ACC112 (cell line): ENCODE measurements around the gene CDH22.

Source experiments
- H2AFZ ChIP-seq: fragments of 200-600 bp; sonication (generic); one replicate; pipeline ENCODE4 v1.6.0; 2017; ENCODE audit warnings: antibody characterized with exemption, low read length; ENCODE audit not compliant: unreplicated experiment
- H3K27ac ChIP-seq: fragments of 200-600 bp; sonication (generic); 2 replicates; pipeline ENCODE4 v1.5.1; 2014; ENCODE audit warnings: low read depth, mild to moderate bottlenecking, antibody characterized with exemption, low read length, moderate library complexity
- H3K27me3 ChIP-seq: fragments of 200-600 bp; sonication (generic); 2 replicates; pipeline ENCODE4 v1.6.1; 2014; ENCODE audit warnings: mild to moderate bottlenecking, antibody characterized with exemption, low read length, moderate library complexity, mixed read lengths; ENCODE audit not compliant: insufficient read depth
- H3K36me3 ChIP-seq: fragments of 200-600 bp; sonication (generic); 2 replicates; pipeline ENCODE4 v1.6.1; 2016; ENCODE audit warnings: mild to moderate bottlenecking, antibody characterized with exemption, low read length, moderate library complexity, mixed read lengths; ENCODE audit not compliant: insufficient read depth
- H3K4me1 ChIP-seq: fragments of 200-600 bp; sonication (generic); one replicate; pipeline ENCODE4 v1.6.1; 2016; ENCODE audit warnings: low read length, mixed read lengths; ENCODE audit not compliant: insufficient read depth, unreplicated experiment, control insufficient read depth
- H3K4me3 ChIP-seq: fragments of 200-600 bp; sonication (generic); 2 replicates; pipeline ENCODE4 v1.5.1; 2014; ENCODE audit warnings: mild to moderate bottlenecking, low read depth, low read length
- H3K79me2 ChIP-seq: fragments of 200-600 bp; sonication (generic); one replicate; pipeline ENCODE4 v1.6.0; 2016; ENCODE audit warnings: low read length; ENCODE audit not compliant: control insufficient read depth, unreplicated experiment, insufficient read depth

The CDH22 gene

GRCh38 chr20:46191611-46192010 lies 116.7 kb downstream of the CDH22 start:
- no peaks in the 10 kb centered on the region for H3K79me2 ChIP-seq
- H3K27me3 ChIP-seq = peaks cover 41% of the 10 kb centered on the region
- H2AFZ ChIP-seq = no peak overlapping the region
- H3K4me3 ChIP-seq = no peak overlapping the region
- H3K4me1 ChIP-seq = no peaks in the 10 kb centered on the region
- H3K27ac ChIP-seq = no peak overlapping the region
- no peaks in the 10 kb centered on the region for H3K36me3 ChIP-seq

GRCh38 chr20:46191168-46191540 lies 117.1 kb downstream of the CDH22 start:
- Histone ChIP-seq H3K36me3 (no peaks in the 10 kb centered on the region), H3K4me3 (no peak overlapping the region), H2AFZ (no peak overlapping the region), H3K27ac (no peak overlapping the region), H3K4me1 (no peaks in the 10 kb centered on the region), H3K27me3 (peaks cover 38% of the 10 kb centered on the region), H3K79me2 (no peaks in the 10 kb centered on the region)

- no peaks in the 10 kb centered on the region for H3K4me1 ChIP-seq
- H3K79me2 ChIP-seq = no peaks in the 10 kb centered on the region
- peaks cover 38% of the 10 kb centered on the region for H3K27me3 ChIP-seq
- H2AFZ ChIP-seq = no peak overlapping the region
- no peak overlapping the region for H3K4me3 ChIP-seq
- H3K27ac ChIP-seq = no peak overlapping the region
- no peaks in the 10 kb centered on the region for H3K36me3 ChIP-seq
Measured at GRCh38 chr20:46190478-46191167, 117.7 kb downstream of the CDH22 start.

GRCh38 chr20:46188866-46189541 lies 119.3 kb downstream of the CDH22 start:
- no peaks in the 10 kb centered on the region for H3K36me3 ChIP-seq
- no peaks in the 10 kb centered on the region for H3K4me1 ChIP-seq
- no peak overlapping the region for H3K4me3 ChIP-seq
- no peak overlapping the region for H3K27ac ChIP-seq
- no peak overlapping the region for H2AFZ ChIP-seq
- H3K27me3 ChIP-seq = peaks cover 38% of the 10 kb centered on the region
- no peaks in the 10 kb centered on the region for H3K79me2 ChIP-seq

- no peaks in the 10 kb centered on the region for H3K36me3 ChIP-seq
- no peaks in the 10 kb centered on the region for H3K4me1 ChIP-seq
- H3K4me3 ChIP-seq = no peak overlapping the region
- no peak overlapping the region for H3K27ac ChIP-seq
- no peaks in the 10 kb centered on the region for H3K79me2 ChIP-seq
- H3K27me3 ChIP-seq = peaks cover 27% of the 10 kb centered on the region
- no peak overlapping the region for H2AFZ ChIP-seq
Measured at GRCh38 chr20:46186210-46186609, 122.1 kb downstream of the CDH22 start.

- Histone ChIP-seq H3K4me1 (no peaks in the 10 kb centered on the region), H3K27me3 (peaks cover 36% of the 10 kb centered on the region), H3K79me2 (no peaks in the 10 kb centered on the region), H3K27ac (no peak overlapping the region), H3K4me3 (no peak overlapping the region), H2AFZ (no peak overlapping the region), H3K36me3 (no peaks in the 10 kb centered on the region)
Measured at GRCh38 chr20:46185353-46185752, 122.9 kb downstream of the CDH22 start.

GRCh38 chr20:46183768-46184167 lies 124.5 kb downstream of the CDH22 start:
- H2AFZ ChIP-seq = no peak overlapping the region
- no peak overlapping the region for H3K27ac ChIP-seq
- no peaks in the 10 kb centered on the region for H3K36me3 ChIP-seq
- no peaks in the 10 kb centered on the region for H3K79me2 ChIP-seq
- peaks cover 43% of the 10 kb centered on the region for H3K27me3 ChIP-seq
- H3K4me3 ChIP-seq = no peak overlapping the region
- H3K4me1 ChIP-seq = no peaks in the 10 kb centered on the region

DNA sequence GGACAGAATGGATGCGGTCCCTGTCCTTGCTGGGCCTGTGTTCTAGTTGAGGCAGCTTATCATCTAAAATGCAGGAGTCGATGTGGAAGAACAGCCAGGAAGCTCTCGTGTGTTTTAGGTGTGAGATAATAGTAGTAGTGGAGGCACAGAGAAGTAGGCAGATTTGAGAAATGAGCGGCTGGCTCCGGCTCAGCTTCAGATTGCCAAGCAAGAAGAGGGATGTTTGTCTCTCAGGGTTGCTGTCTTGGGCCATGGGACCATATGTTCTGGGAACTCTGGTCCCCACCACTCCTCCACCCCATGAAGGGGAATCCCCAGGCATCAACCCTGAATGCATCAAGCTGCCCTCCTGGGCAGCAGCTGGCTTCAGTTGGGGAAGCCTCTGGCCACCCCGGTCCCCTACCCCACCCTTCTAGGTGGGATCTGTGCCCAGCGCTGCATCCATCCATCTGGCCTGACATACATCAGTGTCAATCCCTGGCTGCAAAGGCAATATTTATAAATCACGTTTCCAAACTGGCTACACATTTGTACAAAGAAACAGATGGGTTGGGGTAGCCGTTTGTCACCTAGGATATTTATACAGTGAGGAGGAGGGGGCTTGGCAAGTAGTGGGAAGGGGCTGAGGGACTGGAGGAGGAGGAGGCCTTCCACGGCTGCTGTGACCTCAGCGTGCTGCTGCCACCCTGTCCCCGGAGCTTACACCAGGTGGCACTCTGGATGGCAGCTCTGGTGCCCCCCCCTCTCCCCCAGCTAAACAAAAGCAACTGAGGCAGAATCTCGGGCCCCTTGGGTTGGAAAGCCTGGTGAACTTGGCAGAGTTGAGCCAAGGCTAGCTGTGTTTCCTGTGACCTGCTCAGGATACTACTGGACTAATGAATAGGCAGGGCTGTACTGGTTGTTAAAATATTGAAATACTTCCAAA lies 125.8 kb downstream of the CDH22 start:
- Histone ChIP-seq H3K27me3 (peaks cover 41% of the 10 kb centered on the region), H3K4me3 (no peak overlapping the region), H3K36me3 (no peaks in the 10 kb centered on the region), H2AFZ (no peak overlapping the region), H3K27ac (no peak overlapping the region), H3K79me2 (no peaks in the 10 kb centered on the region), H3K4me1 (no peaks in the 10 kb centered on the region)

GRCh38 chr20:46179862-46180261 lies 128.4 kb downstream of the CDH22 start:
- no peak overlapping the region for H2AFZ ChIP-seq

DNA sequence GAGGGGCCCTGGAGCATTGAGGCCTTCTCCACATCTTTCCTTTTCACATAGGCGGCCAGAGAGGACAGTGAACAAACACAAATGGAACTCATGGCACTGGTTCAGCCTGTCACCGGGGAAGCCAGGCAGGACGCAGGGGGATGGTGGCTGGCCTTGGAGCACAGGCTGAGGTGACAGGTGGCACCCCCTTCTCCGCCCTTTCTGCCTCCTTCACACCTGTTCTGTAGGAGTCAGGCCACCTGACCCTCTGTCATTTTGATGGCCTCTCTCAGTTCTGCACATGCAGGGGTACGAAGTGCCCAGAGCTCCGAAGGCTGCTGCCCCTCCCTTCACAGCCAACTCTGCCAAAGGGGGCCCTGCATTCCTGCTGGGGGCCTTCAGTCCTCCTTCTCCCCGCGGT lies 129.4 kb downstream of the CDH22 start:
- no peak overlapping the region for H3K27ac ChIP-seq
- H2AFZ ChIP-seq = no peak overlapping the region
- no peaks in the 10 kb centered on the region for H3K36me3 ChIP-seq
- H3K4me1 ChIP-seq = no peaks in the 10 kb centered on the region
- H3K4me3 ChIP-seq = no peak overlapping the region
- peaks cover 69% of the 10 kb centered on the region for H3K27me3 ChIP-seq
- no peaks in the 10 kb centered on the region for H3K79me2 ChIP-seq

More at GRCh38 chr20:46179862-46180261, 128.4 kb downstream of the CDH22 start:
- Histone ChIP-seq H3K27me3 (peaks cover 62% of the 10 kb centered on the region), H3K4me1 (no peaks in the 10 kb centered on the region), H3K79me2 (no peaks in the 10 kb centered on the region), H3K27ac (no peak overlapping the region), H3K4me3 (no peak overlapping the region), H3K36me3 (no peaks in the 10 kb centered on the region)
